HG03196 (cell line): Measurements from ENCODE around the gene SNAP23.
A peak's percentile ranks its signal among the peaks of the same experiment; 100 is the strongest.
"Not testable (repeated sequence)": the region's sequence is repeated elsewhere in the genome, so short reads cannot be mapped to it uniquely, and the experiment has no call there.

Experiments
- ATAC-seq: cut with Tn5 transposase; IDR thresholded peaks from one replicate; pipeline ENCODE4 v1.9.1; 2021; ENCODE audit not compliant: unreplicated experiment

Gene SNAP23

GRCh38 chr15:42556550-42557207, 61.2 kb downstream of the SNAP23 start:
- not testable (repeated sequence) for ATAC-seq

- no peak for ATAC-seq
Observed at GRCh38 chr15:42558739-42559138, 63.3 kb downstream of the SNAP23 start.

GRCh38 chr15:42575188-42576039, 80.0 kb downstream of the SNAP23 start, which contains the start of gene STARD9:
TSS of gene STARD9 (plus strand) at chr15:42575606. CDS start at chr15:42575716, 110 bp downstream.
- ATAC-seq: peak; percentile 92

GRCh38 chr15:42576040-42576594, 80.7 kb downstream of the SNAP23 start:
- ATAC-seq: no peak

GRCh38 chr15:42576776-42577175, 81.3 kb downstream of the SNAP23 start:
- no peak for ATAC-seq

GRCh38 chr15:42577514-42578031, 82.1 kb downstream of the SNAP23 start:
- no peak for ATAC-seq

- ATAC-seq: no peak
Observed at GRCh38 chr15:42578984-42579537, 83.6 kb downstream of the SNAP23 start.

- peak; percentile 77 for ATAC-seq
Observed at GRCh38 chr15:42581272-42581730, 85.9 kb downstream of the SNAP23 start.
